Nephron progenitor cell (in vitro differentiated cells): ENCODE data around the gene ENO1.
A peak's percentile ranks its signal among the peaks of the same experiment; 100 is the strongest.

ENCODE experiments used
- DNase-seq: peaks from one replicate; pipeline ENCODE4 v3.0.0; 2021
- H3K27ac Mint-ChIP-seq: 2 replicates; pipeline ENCODE4 v1.8.0; 2021; ENCODE audit warnings: mild to moderate bottlenecking, moderate library complexity, mixed read lengths
- H3K27me3 Mint-ChIP-seq: 2 replicates; pipeline ENCODE4 v1.8.0; 2021; ENCODE audit warnings: mild to moderate bottlenecking, low read depth, mixed read lengths; ENCODE audit not compliant: poor library complexity
- H3K36me3 Mint-ChIP-seq: 2 replicates; pipeline ENCODE4 v1.8.0; 2021; ENCODE audit warnings: low read depth, mixed read lengths
- H3K4me1 Mint-ChIP-seq: 2 replicates; pipeline ENCODE4 v1.8.0; 2021; ENCODE audit warnings: mixed read lengths
- H3K4me3 Mint-ChIP-seq: 2 replicates; pipeline ENCODE4 v1.8.0; 2021; ENCODE audit warnings: mild to moderate bottlenecking, moderate library complexity, mixed read lengths
- H3K9me3 Mint-ChIP-seq: 2 replicates; pipeline ENCODE4 v1.8.0; 2021; ENCODE audit warnings: mild to moderate bottlenecking, moderate library complexity, mixed read lengths
- CTCF ChIP-seq: fragments of 200-600 bp; sonication (generic); IDR thresholded peaks from 2 replicates; pipeline ENCODE4 v1.5.0; 2021; ENCODE audit warnings: antibody characterized with exemption

ENO1 gene

GRCh38 chr1:8915446-8915845 lies 37.0 kb upstream of the ENO1 start:
- Mint-ChIP-seq H3K27ac (no peak overlapping the region), H3K27me3 (peaks cover 8% of the 10 kb centered on the region), H3K4me3 (no peak overlapping the region), H3K9me3 (peaks cover 12% of the 10 kb centered on the region), H3K4me1 (peaks cover 10% of the 10 kb centered on the region), H3K36me3 (peaks cover 6% of the 10 kb centered on the region)
- TF ChIP-seq CTCF, result no peak
- DNase-seq, result no peak

- peaks cover 12% of the 10 kb centered on the region for H3K9me3 Mint-ChIP-seq
- no peak overlapping the region for H3K4me3 Mint-ChIP-seq
- no peak for TF ChIP-seq CTCF
- no peak for DNase-seq
- peaks cover 8% of the 10 kb centered on the region for H3K27me3 Mint-ChIP-seq
- no peak overlapping the region for H3K27ac Mint-ChIP-seq
- peaks cover 11% of the 10 kb centered on the region for H3K36me3 Mint-ChIP-seq
- H3K4me1 Mint-ChIP-seq, result peaks cover 10% of the 10 kb centered on the region
Observed at GRCh38 chr1:8914466-8914865, 36.0 kb upstream of the ENO1 start.

- TF ChIP-seq CTCF, result no peak
- DNase-seq, result no peak
- Mint-ChIP-seq H3K9me3 (peaks cover 12% of the 10 kb centered on the region), H3K36me3 (peaks cover 11% of the 10 kb centered on the region), H3K27ac (no peak overlapping the region), H3K27me3 (peaks cover 8% of the 10 kb centered on the region), H3K4me1 (peaks cover 11% of the 10 kb centered on the region), H3K4me3 (no peak overlapping the region)
Observed at GRCh38 chr1:8913457-8913856, 35.0 kb upstream of the ENO1 start.

- H3K9me3 Mint-ChIP-seq, result peaks cover 12% of the 10 kb centered on the region
- DNase-seq, result no peak
- peaks cover 11% of the 10 kb centered on the region for H3K36me3 Mint-ChIP-seq
- H3K4me1 Mint-ChIP-seq, result peaks cover 11% of the 10 kb centered on the region
- TF ChIP-seq CTCF, result no peak
- H3K27me3 Mint-ChIP-seq, result peaks cover 4% of the 10 kb centered on the region
- H3K27ac Mint-ChIP-seq, result no peak overlapping the region
- H3K4me3 Mint-ChIP-seq, result no peak overlapping the region
Observed at GRCh38 chr1:8911416-8912309, 33.2 kb upstream of the ENO1 start.

- Mint-ChIP-seq H3K27me3 (peaks cover 4% of the 10 kb centered on the region), H3K4me1 (peaks cover 11% of the 10 kb centered on the region), H3K36me3 (peaks cover 11% of the 10 kb centered on the region), H3K9me3 (peaks cover 12% of the 10 kb centered on the region), H3K4me3 (no peak overlapping the region), H3K27ac (no peak overlapping the region)
- no peak for TF ChIP-seq CTCF
- DNase-seq, result no peak
Observed at GRCh38 chr1:8910914-8911313, 32.4 kb upstream of the ENO1 start.

GRCh38 chr1:8910331-8910730 lies 31.8 kb upstream of the ENO1 start:
- peaks cover 12% of the 10 kb centered on the region for H3K9me3 Mint-ChIP-seq
- H3K4me1 Mint-ChIP-seq, result peaks cover 9% of the 10 kb centered on the region
- H3K27me3 Mint-ChIP-seq, result peaks cover 4% of the 10 kb centered on the region
- peak overlapping the region; percentile 23 for H3K4me3 Mint-ChIP-seq
- no peak for DNase-seq
- H3K27ac Mint-ChIP-seq, result no peak overlapping the region
- peaks cover 11% of the 10 kb centered on the region for H3K36me3 Mint-ChIP-seq
- TF ChIP-seq CTCF, result no peak
